A549 (cell line): ENCODE results near the gene PPP1R1C. TPM values are rescaled to one million over a fixed set of nuclear protein-coding genes. Genes with fewer than 3 reads are reported as not detected.

Experiments
- ATAC-seq, 2 experiments: fragments of 200-7000 bp in 1 of 2; fragments of >200 bp in 1 of 2; cut with Nextera tagmentation in 1 of 2; cut with Tn5 transposase in 1 of 2; 3 replicates each; pipeline versions ENCODE4 v1.8.0 to v1.9.1; 2018 to 2020; ENCODE audit warnings: mild to moderate bottlenecking in 1 of 2, moderate library complexity in 1 of 2
- CTCF ChIA-PET: fragments of 300-600 bp; sonication (Branson Sonifier 250); formaldehyde crosslinking; extraction: SDS; loops from one replicate; lab custom pipeline; 2021; ENCODE audit warnings: antibody characterized with exemption, inconsistent platforms; lab: Yijun Ruan, JAX
- POLR2A ChIA-PET: fragments of 350-600 bp; formaldehyde crosslinking; extraction: SDS; loops from one replicate; lab custom pipeline; 2021; ENCODE audit warnings: antibody characterized with exemption, inconsistent platforms; lab: Yijun Ruan, JAX
- DNase-seq, 2 experiments: peaks; one replicate each; pipeline versions ENCODE4 v3.0.0 to v3.0.0-alpha.2; 2011 to 2016; ENCODE audit warnings: low read depth in 1 of 2, low spot score in 1 of 2
- FAIRE-seq: peaks from 2 replicates; lab custom pipeline; 2011; peaks lifted over from hg19 to GRCh38; lab: Jason Lieb, UNC
- H3K27ac ChIP-seq, 2 experiments: fragments of >200 bp; sonication (Bioruptor Twin); formaldehyde crosslinking; 3 replicates each; pipeline ENCODE4 v1.5.1; 2016 to 2017
- H3K4me1 ChIP-seq: fragments of >200 bp; sonication (Bioruptor Twin); formaldehyde crosslinking; 3 replicates; pipeline ENCODE4 v1.6.1; 2016
- H3K4me2 ChIP-seq: fragments of >200 bp; sonication (Bioruptor Twin); formaldehyde crosslinking; 3 replicates; pipeline ENCODE4 v1.6.1; 2016
- H3K4me3 ChIP-seq: fragments of >200 bp; sonication (Bioruptor Twin); formaldehyde crosslinking; 3 replicates; pipeline ENCODE4 v1.5.1; 2016
- H3K9me3 ChIP-seq: fragments of >200 bp; sonication (Bioruptor Twin); formaldehyde crosslinking; 3 replicates; pipeline ENCODE4 v1.6.1; 2016
- CBX2 ChIP-seq: fragments of 200-600 bp; sonication (generic); IDR thresholded peaks from 2 replicates; pipeline ENCODE4 v1.6.1; 2016; ENCODE audit warnings: low read depth, mild to moderate bottlenecking, borderline replicate concordance
- CEBPB ChIP-seq, 2 experiments: fragments of >200 bp in 1 of 2; sonication (Bioruptor Twin) in 1 of 2; formaldehyde crosslinking in 1 of 2; IDR thresholded peaks; 2 replicates each; pipeline ENCODE4 v1.6.1; 2012 to 2016
- CHD2 ChIP-seq: fragments of 150-350 bp; IDR thresholded peaks from 2 replicates; pipeline ENCODE4 v1.6.1; 2014; ENCODE audit warnings: low read length; ENCODE audit not compliant: partially characterized antibody
- CHD4 ChIP-seq: fragments of 200-600 bp; sonication (generic); IDR thresholded peaks from 2 replicates; pipeline ENCODE4 v1.6.1; 2016; ENCODE audit warnings: antibody characterized with exemption, mild to moderate bottlenecking, borderline replicate concordance
- EHMT2 ChIP-seq: fragments of 200-600 bp; sonication (generic); IDR thresholded peaks from 2 replicates; pipeline ENCODE4 v1.6.1; 2016; ENCODE audit warnings: antibody characterized with exemption, low read depth, mild to moderate bottlenecking, moderate library complexity
- FOSB ChIP-seq: fragments of 250-450 bp; sonication (Bioruptor Pico); IDR thresholded peaks from 2 replicates; pipeline ENCODE4 v1.5.0; 2020; ENCODE audit warnings: mild to moderate bottlenecking, moderate library complexity
- FOXS1 ChIP-seq: fragments of 250-450 bp; sonication (Bioruptor Pico); IDR thresholded peaks from 2 replicates; pipeline ENCODE4 v1.5.0; 2020; ENCODE audit warnings: mild to moderate bottlenecking, moderate library complexity
- GATA3 ChIP-seq: IDR thresholded peaks from 2 replicates; pipeline ENCODE4 v1.6.1; 2012; ENCODE audit warnings: borderline replicate concordance
- HDAC2 ChIP-seq: fragments of 200-600 bp; sonication (generic); IDR thresholded peaks from 2 replicates; pipeline ENCODE4 v1.6.1; 2016
- HEYL ChIP-seq: fragments of 250-450 bp; sonication (Bioruptor Pico); IDR thresholded peaks from 2 replicates; pipeline ENCODE4 v1.8.0; 2021; ENCODE audit warnings: mild to moderate bottlenecking, moderate library complexity
- HOXA7 ChIP-seq: fragments of 250-450 bp; sonication (Bioruptor Pico); IDR thresholded peaks from 2 replicates; pipeline ENCODE4 v1.5.0; 2020; ENCODE audit warnings: mild to moderate bottlenecking, moderate library complexity
- JUNB ChIP-seq: fragments of >200 bp; sonication (Bioruptor Twin); formaldehyde crosslinking; IDR thresholded peaks from 2 replicates; pipeline ENCODE4 v1.6.1; 2016
- KDM5A ChIP-seq: fragments of 200-600 bp; sonication (generic); IDR thresholded peaks from 2 replicates; pipeline ENCODE4 v1.6.1; 2016; ENCODE audit warnings: antibody characterized with exemption, mild to moderate bottlenecking
- MAZ ChIP-seq: fragments of 150-350 bp; IDR thresholded peaks from 2 replicates; pipeline ENCODE4 v1.6.1; 2014; ENCODE audit warnings: antibody characterized with exemption, low read depth, low read length, borderline replicate concordance
- NR3C1 ChIP-seq: fragments of >200 bp; sonication (Bioruptor Twin); formaldehyde crosslinking; IDR thresholded peaks from 3 replicates; pipeline ENCODE4 v1.6.1; 2017
- PHF8 ChIP-seq: fragments of 200-600 bp; sonication (generic); IDR thresholded peaks from 2 replicates; pipeline ENCODE4 v1.6.1; 2016; ENCODE audit warnings: low read depth, mild to moderate bottlenecking, antibody characterized with exemption, moderate library complexity, borderline replicate concordance
- POLR2A ChIP-seq: IDR thresholded peaks from 2 replicates; pipeline ENCODE4 v1.6.1; 2012; ENCODE audit warnings: mild to moderate bottlenecking, low read length
- RARB ChIP-seq: fragments of 250-450 bp; sonication (Bioruptor Pico); IDR thresholded peaks from 2 replicates; pipeline ENCODE4 v1.8.0; 2021; ENCODE audit warnings: mild to moderate bottlenecking, moderate library complexity
- RCOR1 ChIP-seq: fragments of 150-350 bp; IDR thresholded peaks from 2 replicates; pipeline ENCODE4 v1.6.1; 2014; ENCODE audit warnings: antibody characterized with exemption, low read length, low read depth
- RFX5 ChIP-seq: fragments of 450-650 bp; IDR thresholded peaks from 2 replicates; pipeline ENCODE4 v1.7.1; 2014; ENCODE audit warnings: antibody characterized with exemption, mild to moderate bottlenecking, moderate library complexity
- SREBF2 ChIP-seq: fragments of 450-650 bp; IDR thresholded peaks from 2 replicates; pipeline ENCODE4 v1.6.1; 2014; ENCODE audit warnings: mild to moderate bottlenecking, moderate library complexity
- TFCP2L1 ChIP-seq: fragments of 250-450 bp; sonication (Bioruptor Pico); IDR thresholded peaks from 2 replicates; pipeline ENCODE4 v1.5.0; 2021; ENCODE audit warnings: mild to moderate bottlenecking
- ZC3H11A ChIP-seq: fragments of 450-650 bp; IDR thresholded peaks from 2 replicates; pipeline ENCODE4 v1.6.1; 2014; ENCODE audit warnings: antibody characterized with exemption, mild to moderate bottlenecking
- ZSCAN20 ChIP-seq: fragments of 250-450 bp; sonication (Bioruptor Pico); IDR thresholded peaks from 2 replicates; pipeline ENCODE4 v1.8.0; 2022; ENCODE audit warnings: mild to moderate bottlenecking, moderate library complexity
- WGBS: methylation state at CpG from one replicate; pipeline ENCODE4 v1.1.6; 2017; ENCODE audit errors: missing lambda C conversion rate; 5-methylcytosine and 5-hydroxymethylcytosine counted together
- polyA plus RNA-seq, 4 experiments: library from polyadenylated mRNA; depleted of rRNA in 3 of 4; stranded (reverse); fragments of >200 nt; fragmentation: RNase III in 1 of 4; extraction: RNeasy Plus Mini Kit Qiagen cat#74134 plus additional on column Dnase treatment in 1 of 4; gene quantifications; 2 replicates in 3 of 4; 3 replicates in 1 of 4; pipeline ENCODE4 v1.2.3, GENCODE V29; 2011 to 2017
- TF ChIP-seq, protein P1 (sequence below): fragments of >200 bp; sonication (Bioruptor Twin); formaldehyde crosslinking; IDR thresholded peaks from 2 replicates; pipeline ENCODE4 v1.6.1; 2016
- TF ChIP-seq, protein P2 (sequence below): IDR thresholded peaks from 2 replicates; pipeline ENCODE4 v1.6.1; 2012
- TF ChIP-seq, protein P3 (sequence below): IDR thresholded peaks from 2 replicates; pipeline ENCODE4 v1.6.1; 2012

PPP1R1C gene
- polyA plus RNA-seq, 2 of the 4 experiments (the other 2 are of a cell fraction), result 0.81 to 2.7 TPM

DNA sequence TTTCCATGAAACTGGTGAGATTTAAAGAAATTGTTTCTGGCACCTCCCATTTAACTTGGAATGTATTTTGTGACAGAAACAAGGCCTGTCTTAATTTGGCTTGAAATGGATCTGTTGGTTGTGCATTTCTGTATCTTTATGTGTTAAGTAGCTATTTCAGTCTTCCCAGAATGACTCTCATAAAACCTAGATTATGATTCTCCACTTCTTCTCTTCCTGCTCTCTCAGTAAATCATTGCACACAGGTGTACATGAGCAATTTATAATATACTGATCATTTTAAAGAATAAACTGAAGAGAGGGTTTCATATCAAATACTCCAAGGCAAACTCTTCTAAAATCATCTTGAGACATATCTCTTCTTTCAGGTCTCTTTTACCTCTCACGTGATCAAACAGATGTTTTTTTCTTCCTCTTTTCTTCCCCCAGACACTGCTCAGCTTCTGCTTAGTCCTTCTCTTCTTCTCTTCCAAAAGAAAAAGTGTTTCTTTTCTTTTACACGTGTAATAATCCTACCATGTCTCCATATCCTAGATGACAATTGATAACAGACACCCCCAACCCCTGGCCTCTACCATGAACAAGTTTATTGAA lies 112.0 kb downstream of the PPP1R1C start:
- ChIA-PET CTCF (no interaction called here), POLR2A (no interaction called here)
- no peak for TF ChIP-seq RARB (CRISPR knock-in tag)
- no peak for TF ChIP-seq CHD4
- no peak for TF ChIP-seq HEYL
- TF ChIP-seq FOXS1 (CRISPR knock-in tag), result no peak
- no peak for TF ChIP-seq PHF8
- TF ChIP-seq CHD2, result no peak
- TF ChIP-seq RCOR1, result no peak
- no peak for TF ChIP-seq KDM5A
- TF ChIP-seq, protein P1, sequence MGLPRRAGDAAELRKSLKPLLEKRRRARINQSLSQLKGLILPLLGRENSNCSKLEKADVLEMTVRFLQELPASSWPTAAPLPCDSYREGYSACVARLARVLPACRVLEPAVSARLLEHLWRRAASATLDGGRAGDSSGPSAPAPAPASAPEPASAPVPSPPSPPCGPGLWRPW, result no peak
- no peak for TF ChIP-seq POLR2A
- no peak for TF ChIP-seq RFX5
- no peak for TF ChIP-seq HDAC2
- TF ChIP-seq TFCP2L1 (CRISPR knock-in tag), result no peak
- TF ChIP-seq ZC3H11A, result no peak
- TF ChIP-seq HOXA7 (CRISPR knock-in tag), result no peak
- TF ChIP-seq MAZ, result no peak
- TF ChIP-seq, all 56 proteins: peak for 0
- ATAC-seq (no peak), DNase-seq (no peak), FAIRE-seq (no peak)
- Histone ChIP-seq H3K9me3 (no peaks in the 10 kb centered on the region), H3K4me3 (no peak overlapping the region), H3K4me2 (no peak overlapping the region), H3K27ac (no peak overlapping the region), H3K4me1 (no peaks in the 10 kb centered on the region)
- WGBS, result 44% methylated on average over 2 of the region's 2 CpGs

DNA sequence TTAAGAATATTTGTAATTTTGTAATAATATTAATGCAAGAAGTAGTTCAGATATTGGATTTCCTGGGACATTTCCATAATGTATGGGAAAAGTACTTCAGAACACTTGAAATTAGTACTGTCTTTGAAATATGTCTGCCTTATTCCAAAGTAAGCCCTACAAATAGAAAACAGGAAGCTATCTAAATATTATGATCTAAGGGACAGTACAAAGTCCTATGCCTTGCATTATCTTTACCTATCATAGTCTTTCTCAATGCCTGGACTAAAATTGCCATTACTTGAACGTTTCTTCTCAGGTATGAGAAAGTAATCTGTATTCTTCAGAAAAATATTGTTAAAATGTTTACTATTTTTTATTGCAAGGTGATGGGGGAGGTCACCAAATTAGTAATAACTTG lies 113.0 kb downstream of the PPP1R1C start:
- POLR2A ChIA-PET, result no interaction called here
- CTCF ChIA-PET, result interaction anchor here (0.8 kb wide), 1 partner anchor 21 kb away, joined by 3 read pairs; no protein-coding TSS in a partner anchor
- ATAC-seq, result no peak
- FAIRE-seq, result no peak
- Histone ChIP-seq H3K27ac (no peak overlapping the region), H3K4me3 (no peak overlapping the region), H3K4me2 (no peak overlapping the region), H3K4me1 (no peaks in the 10 kb centered on the region), H3K9me3 (no peaks in the 10 kb centered on the region)
- WGBS, result 0% methylated on average over 1 of the region's 1 CpG
- 0 out of 2 replicates have a peak, but pooled peaks have one; percentile 17 for TF ChIP-seq PHF8
- TF ChIP-seq, protein P2, sequence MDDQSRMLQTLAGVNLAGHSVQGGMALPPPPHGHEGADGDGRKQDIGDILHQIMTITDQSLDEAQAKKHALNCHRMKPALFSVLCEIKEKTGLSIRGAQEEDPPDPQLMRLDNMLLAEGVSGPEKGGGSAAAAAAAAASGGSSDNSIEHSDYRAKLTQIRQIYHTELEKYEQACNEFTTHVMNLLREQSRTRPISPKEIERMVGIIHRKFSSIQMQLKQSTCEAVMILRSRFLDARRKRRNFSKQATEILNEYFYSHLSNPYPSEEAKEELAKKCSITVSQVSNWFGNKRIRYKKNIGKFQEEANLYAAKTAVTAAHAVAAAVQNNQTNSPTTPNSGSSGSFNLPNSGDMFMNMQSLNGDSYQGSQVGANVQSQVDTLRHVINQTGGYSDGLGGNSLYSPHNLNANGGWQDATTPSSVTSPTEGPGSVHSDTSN, result no peak
- DNase-seq, result no peak

DNA sequence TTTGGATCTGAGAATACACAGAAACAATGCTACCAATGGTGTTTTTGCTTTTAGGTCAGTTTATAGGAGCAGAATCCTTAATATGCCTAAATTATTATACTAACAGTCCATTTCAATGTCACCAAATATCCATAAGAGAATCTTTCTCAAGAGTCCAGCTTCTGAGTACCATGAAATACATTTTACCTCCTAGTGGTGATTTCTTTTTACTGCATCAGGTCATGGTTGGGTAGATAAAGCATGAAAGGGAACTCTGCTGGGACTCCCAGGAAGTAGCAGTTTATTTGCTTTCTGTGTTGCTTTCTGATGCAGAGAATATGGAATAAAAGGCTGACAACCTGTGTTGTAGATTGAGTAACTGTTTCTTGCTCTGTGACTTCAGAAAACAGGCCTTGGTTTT lies 115.6 kb downstream of the PPP1R1C start:
- CTCF ChIA-PET, result no interaction called here
- POLR2A ChIA-PET, result no interaction called here
- ATAC-seq (peak in 1 of 2 experiments; percentile 60; a peak in 4 of 6 replicates), FAIRE-seq (no peak)
- no peak overlapping the region for H3K4me3 ChIP-seq
- no peak overlapping the region for H3K27ac ChIP-seq
- TF ChIP-seq FOXS1 (CRISPR knock-in tag) (no peak), NR3C1 (no peak), POLR2A (no peak), SREBF2 (no peak), CBX2 (no peak), GATA3 (no peak), ZSCAN20 (CRISPR knock-in tag) (no peak), TFCP2L1 (CRISPR knock-in tag) (no peak), CHD4 (no peak), HEYL (no peak), CEBPB (IDR thresholded peaks at IDR 0.05) (no peak), JUNB (no peak), FOSB (CRISPR knock-in tag) (no peak), RFX5 (no peak), HOXA7 (CRISPR knock-in tag) (no peak), EHMT2 (no peak)
- TF ChIP-seq, protein P2, result no peak
- TF ChIP-seq, protein P1, result no peak
- TF ChIP-seq, protein P3, sequence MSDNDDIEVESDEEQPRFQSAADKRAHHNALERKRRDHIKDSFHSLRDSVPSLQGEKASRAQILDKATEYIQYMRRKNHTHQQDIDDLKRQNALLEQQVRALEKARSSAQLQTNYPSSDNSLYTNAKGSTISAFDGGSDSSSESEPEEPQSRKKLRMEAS, result no peak
- TF ChIP-seq, all 56 proteins: peak for 0
- no peaks in the 10 kb centered on the region for H3K9me3 ChIP-seq
- peak in 1 of 2 experiments; percentile 7 for DNase-seq
- no peak overlapping the region for H3K4me2 ChIP-seq
- no peaks in the 10 kb centered on the region for H3K4me1 ChIP-seq
